Neural progenitor cell (in vitro differentiated cells): ENCODE measurements around the gene TMC4.
"Not testable (repeated sequence)": the region's sequence is repeated elsewhere in the genome, so short reads cannot be mapped to it uniquely, and the experiment has no call there.

Experiments
- CTCF ChIP-seq: fragments of 200-600 bp; sonication (generic); IDR thresholded peaks from 2 replicates; pipeline ENCODE4 v1.5.1; 2017; ENCODE audit warnings: antibody characterized with exemption, mild to moderate bottlenecking
- EZH2phosphoT487 ChIP-seq: fragments of 200-600 bp; sonication (generic); IDR thresholded peaks from 2 replicates; pipeline ENCODE4 v1.6.1; 2017; ENCODE audit warnings: antibody characterized with exemption

- TF ChIP-seq CTCF, EZH2phosphoT487: not testable (repeated sequence)
Measured at GRCh38 chr19:54171736-54172431, 1.1 kb downstream of the TMC4 start.
